Endothelial cell (in vitro differentiated cells): ENCODE measurements around the gene C1QTNF12. TPM values are rescaled to one million over a fixed set of nuclear protein-coding genes. Genes with fewer than 3 reads are reported as not detected.

Experiments
- DNase-seq: peaks from one replicate; pipeline ENCODE4 v3.0.0; 2021; ENCODE audit warnings: low spot score
- H3K27ac Mint-ChIP-seq: one replicate; pipeline ENCODE4 v1.8.0; 2021; ENCODE audit warnings: mixed read lengths, inconsistent platforms; ENCODE audit not compliant: unreplicated experiment
- H3K27me3 Mint-ChIP-seq: one replicate; pipeline ENCODE4 v1.8.0; 2021; ENCODE audit warnings: mild to moderate bottlenecking, moderate library complexity, mixed read lengths, inconsistent platforms; ENCODE audit not compliant: unreplicated experiment
- H3K36me3 Mint-ChIP-seq: one replicate; pipeline ENCODE4 v1.8.0; 2021; ENCODE audit warnings: mild to moderate bottlenecking, low read depth, mixed read lengths, inconsistent platforms; ENCODE audit not compliant: unreplicated experiment
- H3K4me1 Mint-ChIP-seq: one replicate; pipeline ENCODE4 v1.8.0; 2021; ENCODE audit warnings: mild to moderate bottlenecking, mixed read lengths, inconsistent platforms; ENCODE audit not compliant: unreplicated experiment
- H3K4me3 Mint-ChIP-seq: one replicate; pipeline ENCODE4 v1.8.0; 2021; ENCODE audit warnings: mild to moderate bottlenecking, mixed read lengths, inconsistent platforms; ENCODE audit not compliant: unreplicated experiment
- H3K9me3 Mint-ChIP-seq: one replicate; pipeline ENCODE4 v1.8.0; 2021; ENCODE audit warnings: mixed read lengths, inconsistent platforms; ENCODE audit not compliant: unreplicated experiment
- total RNA-seq: library from RNA; stranded (reverse); fragmentation: NEBNext Ultra II Directional; extraction: Animal tissue kit (Norgen Biotek cat#: 25700); gene quantifications from one replicate; pipeline ENCODE4 v1.2.1, GENCODE V29; 2021; ENCODE audit not compliant: unreplicated experiment
- TF ChIP-seq, protein P1 (sequence below): fragments of 200-600 bp; sonication (generic); IDR thresholded peaks from one replicate; pipeline ENCODE4 v1.5.0; 2021; ENCODE audit warnings: antibody characterized with exemption; ENCODE audit not compliant: unreplicated experiment

Gene C1QTNF12
- total RNA-seq, 1 donor from 2014 or later, result 0.69 TPM

DNA sequence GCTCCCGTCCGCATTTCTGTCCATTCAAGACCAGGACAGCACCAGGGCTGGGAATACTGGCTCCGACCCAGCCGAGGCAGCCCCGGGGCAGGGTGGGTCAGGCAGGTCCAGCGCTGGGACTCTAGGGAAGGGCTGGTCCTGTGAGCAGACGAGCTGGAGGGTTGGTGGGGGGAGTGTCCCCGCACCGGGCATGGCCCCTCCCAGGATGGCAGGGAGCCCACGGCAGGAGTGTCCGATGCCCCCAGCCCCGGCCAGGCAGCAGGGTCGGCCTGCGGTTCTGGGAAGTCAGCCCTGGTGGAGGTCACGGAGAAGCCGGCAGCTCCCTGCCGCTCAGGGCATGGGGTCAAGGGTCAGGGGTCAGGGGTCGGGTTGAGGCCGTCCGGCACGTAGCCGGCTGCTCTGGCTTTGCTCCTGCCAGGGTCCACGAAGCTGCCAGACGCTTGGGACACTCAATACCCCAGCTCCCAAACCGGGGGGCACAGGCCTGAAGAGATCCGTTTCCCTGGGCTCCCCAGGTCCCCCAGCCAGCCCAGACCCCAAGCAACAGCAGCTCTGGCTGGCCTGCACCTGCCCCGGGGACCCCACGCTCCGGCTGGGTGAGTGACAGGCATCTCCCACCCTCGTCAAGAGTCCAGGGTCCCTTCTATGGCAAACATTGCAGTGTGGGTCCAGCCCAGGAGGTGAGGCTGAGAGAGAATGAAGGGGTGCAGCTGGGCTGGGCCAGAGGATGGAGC lies 6.7 kb downstream of the C1QTNF12 start:
- H3K27ac Mint-ChIP-seq, result no peak overlapping the region
- no peaks in the 10 kb centered on the region for H3K9me3 Mint-ChIP-seq
- TF ChIP-seq, protein P1, sequence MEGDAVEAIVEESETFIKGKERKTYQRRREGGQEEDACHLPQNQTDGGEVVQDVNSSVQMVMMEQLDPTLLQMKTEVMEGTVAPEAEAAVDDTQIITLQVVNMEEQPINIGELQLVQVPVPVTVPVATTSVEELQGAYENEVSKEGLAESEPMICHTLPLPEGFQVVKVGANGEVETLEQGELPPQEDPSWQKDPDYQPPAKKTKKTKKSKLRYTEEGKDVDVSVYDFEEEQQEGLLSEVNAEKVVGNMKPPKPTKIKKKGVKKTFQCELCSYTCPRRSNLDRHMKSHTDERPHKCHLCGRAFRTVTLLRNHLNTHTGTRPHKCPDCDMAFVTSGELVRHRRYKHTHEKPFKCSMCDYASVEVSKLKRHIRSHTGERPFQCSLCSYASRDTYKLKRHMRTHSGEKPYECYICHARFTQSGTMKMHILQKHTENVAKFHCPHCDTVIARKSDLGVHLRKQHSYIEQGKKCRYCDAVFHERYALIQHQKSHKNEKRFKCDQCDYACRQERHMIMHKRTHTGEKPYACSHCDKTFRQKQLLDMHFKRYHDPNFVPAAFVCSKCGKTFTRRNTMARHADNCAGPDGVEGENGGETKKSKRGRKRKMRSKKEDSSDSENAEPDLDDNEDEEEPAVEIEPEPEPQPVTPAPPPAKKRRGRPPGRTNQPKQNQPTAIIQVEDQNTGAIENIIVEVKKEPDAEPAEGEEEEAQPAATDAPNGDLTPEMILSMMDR, result no peak
- no peaks in the 10 kb centered on the region for H3K4me1 Mint-ChIP-seq
- no peaks in the 10 kb centered on the region for H3K36me3 Mint-ChIP-seq
- no peak for DNase-seq
- H3K4me3 Mint-ChIP-seq, result no peak overlapping the region
- no peaks in the 10 kb centered on the region for H3K27me3 Mint-ChIP-seq

DNA sequence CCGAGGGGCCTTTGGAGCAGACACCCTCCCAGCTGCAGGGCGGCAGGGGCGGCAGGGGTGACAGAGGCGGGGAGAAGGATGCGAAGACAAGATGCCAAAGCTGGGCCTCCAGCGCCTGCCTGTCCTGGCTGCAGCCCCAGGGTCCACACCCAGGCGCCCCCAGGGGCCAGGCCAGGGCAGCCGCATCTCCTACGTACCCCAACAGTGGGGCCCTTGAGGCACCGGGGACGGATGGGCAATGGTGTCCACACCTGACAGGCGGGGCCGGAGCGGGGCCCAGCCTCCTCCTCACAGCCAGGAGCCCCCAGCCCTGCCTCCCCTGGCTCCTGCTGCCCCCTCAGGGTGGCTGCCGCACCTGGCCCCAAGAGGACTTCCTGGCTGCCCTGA lies 7.3 kb downstream of the C1QTNF12 start:
- Mint-ChIP-seq H3K27me3 (no peaks in the 10 kb centered on the region), H3K27ac (no peak overlapping the region), H3K4me3 (no peak overlapping the region), H3K36me3 (no peaks in the 10 kb centered on the region), H3K9me3 (no peaks in the 10 kb centered on the region), H3K4me1 (peaks cover under 1% of the 10 kb centered on the region)
- DNase-seq, result no peak
- TF ChIP-seq, protein P1, result no peak

DNA sequence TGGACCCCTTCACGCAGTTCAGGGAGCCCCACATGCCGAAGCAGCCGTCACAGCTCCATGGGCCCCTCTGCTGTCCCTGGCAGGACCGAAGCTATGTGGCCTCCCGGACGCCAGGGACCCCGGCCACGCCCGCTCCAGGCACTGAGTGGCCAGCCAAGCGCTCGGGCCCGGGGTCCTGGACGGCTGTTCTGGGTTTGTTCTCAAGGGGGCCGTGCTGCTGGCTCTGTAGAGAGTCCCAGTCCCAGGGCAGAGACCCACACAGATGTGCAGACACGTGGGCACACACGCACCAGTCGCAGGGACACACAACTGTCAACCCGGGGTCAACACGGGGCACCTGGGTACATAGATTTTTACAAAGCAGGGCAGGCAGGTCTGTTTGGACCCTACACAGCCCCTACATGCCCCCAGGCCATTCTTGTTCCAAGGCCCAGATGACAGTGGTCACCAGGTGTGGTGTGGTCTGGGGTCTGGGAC lies 7.8 kb downstream of the C1QTNF12 start:
- H3K4me1 Mint-ChIP-seq, result peaks cover 6% of the 10 kb centered on the region
- H3K9me3 Mint-ChIP-seq, result no peaks in the 10 kb centered on the region
- H3K36me3 Mint-ChIP-seq, result peaks cover under 1% of the 10 kb centered on the region
- DNase-seq, result no peak
- TF ChIP-seq, protein P1, result no peak
- no peak overlapping the region for H3K27ac Mint-ChIP-seq
- no peaks in the 10 kb centered on the region for H3K27me3 Mint-ChIP-seq
- no peak overlapping the region for H3K4me3 Mint-ChIP-seq

DNA sequence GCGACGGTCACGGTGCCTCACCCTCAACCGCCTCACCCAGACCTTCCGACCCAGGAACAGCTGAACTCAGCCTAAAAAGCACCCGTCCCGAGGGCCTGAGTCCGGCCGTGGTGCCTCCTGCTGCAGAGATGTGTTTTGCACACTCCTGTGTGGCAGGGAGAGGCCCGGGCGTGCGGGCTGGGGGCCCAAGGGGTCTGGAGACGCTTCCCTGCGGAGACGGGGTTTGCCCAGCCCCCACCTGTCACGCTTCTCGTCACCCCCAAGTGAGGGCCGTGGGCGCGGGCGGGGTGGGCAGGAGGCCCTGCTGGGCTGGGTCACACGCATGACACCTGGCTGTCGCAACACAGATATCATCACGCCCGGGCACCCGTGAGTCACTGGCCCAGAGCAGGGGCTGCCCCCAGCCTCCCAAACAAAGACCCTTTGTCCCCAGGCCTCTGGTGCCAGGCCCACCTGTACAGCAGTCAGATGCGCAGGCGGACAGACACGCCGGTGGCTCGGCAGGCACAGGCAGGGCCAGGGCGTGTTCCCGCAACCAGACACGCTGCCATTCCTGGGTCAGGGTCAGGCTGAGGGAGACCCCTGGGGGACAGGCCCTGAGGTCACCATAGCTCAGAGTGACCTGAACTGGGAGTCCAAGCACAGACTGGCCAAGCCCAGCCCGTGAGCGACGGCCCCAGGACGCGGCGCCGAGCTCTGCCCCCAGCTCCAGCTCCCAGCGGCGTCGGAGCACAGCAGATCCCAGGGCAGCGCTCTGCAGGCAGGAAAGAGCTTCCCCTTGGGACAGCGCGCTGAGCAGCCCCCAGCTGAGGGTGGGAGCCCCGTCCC lies 8.4 kb downstream of the C1QTNF12 start:
- H3K27ac Mint-ChIP-seq, result no peak overlapping the region
- H3K4me3 Mint-ChIP-seq, result no peak overlapping the region
- H3K27me3 Mint-ChIP-seq, result peaks cover 3% of the 10 kb centered on the region
- no peaks in the 10 kb centered on the region for H3K9me3 Mint-ChIP-seq
- TF ChIP-seq, protein P1, result no peak
- no peak for DNase-seq
- H3K4me1 Mint-ChIP-seq, result peaks cover 10% of the 10 kb centered on the region
- H3K36me3 Mint-ChIP-seq, result peaks cover 5% of the 10 kb centered on the region
